HepG2 (cell line): ENCODE results near the gene AMZ2. TPM values are rescaled to one million over a fixed set of nuclear protein-coding genes. Genes with fewer than 3 reads are reported as not detected.

Source experiments
- ADNP ChIP-seq: sonication (generic); formaldehyde crosslinking; IDR thresholded peaks from 2 replicates; pipeline ENCODE4 v1.4.0; 2020; ENCODE audit warnings: missing genetic modification reagents
- ARID2 ChIP-seq: sonication (generic); formaldehyde crosslinking; IDR thresholded peaks from 2 replicates; pipeline ENCODE4 v1.8.1; 2022; ENCODE audit warnings: mild to moderate bottlenecking, missing genetic modification reagents, borderline replicate concordance
- BRD4 ChIP-seq: sonication (generic); formaldehyde crosslinking; IDR thresholded peaks from 2 replicates; pipeline ENCODE4 v1.4.0; 2020; ENCODE audit warnings: missing genetic modification reagents
- CBX1 ChIP-seq: IDR thresholded peaks from one replicate; pipeline ENCODE4 v1.6.1; 2016; ENCODE audit warnings: antibody characterized with exemption, low read depth
- FOXP1 ChIP-seq, 2 experiments: fragments of 450-650 bp in 1 of 2; IDR thresholded peaks; 2 replicates each; pipeline ENCODE4 v1.6.1; 2017 to 2018; ENCODE audit warnings: antibody characterized with exemption in 1 of 2
- HNRNPL ChIP-seq: fragments of 200-400 bp; formaldehyde crosslinking; IDR thresholded peaks from 2 replicates; pipeline ENCODE4 v1.6.1; 2017; ENCODE audit warnings: mild to moderate bottlenecking, low read depth, low read length
- LBX2 ChIP-seq: sonication (generic); formaldehyde crosslinking; IDR thresholded peaks from 2 replicates; pipeline ENCODE4 v1.5.0; 2020; ENCODE audit warnings: missing genetic modification reagents, mild to moderate bottlenecking, borderline replicate concordance
- NR2C2 ChIP-seq: sonication (generic); formaldehyde crosslinking; IDR thresholded peaks from 2 replicates; pipeline ENCODE4 v1.4.0; 2020; ENCODE audit warnings: missing genetic modification reagents, mild to moderate bottlenecking, moderate library complexity, borderline replicate concordance
- NR2F1 ChIP-seq, 2 experiments: fragments of 450-650 bp in 1 of 2; formaldehyde crosslinking in 1 of 2; IDR thresholded peaks; 2 replicates each; pipeline versions ENCODE4 v1.5.0 to v1.6.1; 2016 to 2020; ENCODE audit warnings: mild to moderate bottlenecking in 1 of 2, missing compliant biosample characterization in 1 of 2, missing genetic modification reagents in 1 of 2, moderate library complexity in 1 of 2
- PRMT3 ChIP-seq: sonication (generic); formaldehyde crosslinking; IDR thresholded peaks from 2 replicates; pipeline ENCODE4 v1.8.1; 2022; ENCODE audit warnings: low read depth, mild to moderate bottlenecking, moderate library complexity, missing genetic modification reagents, borderline replicate concordance
- RORA ChIP-seq: sonication (generic); formaldehyde crosslinking; IDR thresholded peaks from 2 replicates; pipeline ENCODE4 v1.5.0; 2020; ENCODE audit warnings: mild to moderate bottlenecking, missing genetic modification reagents, moderate library complexity
- SRF ChIP-seq: IDR thresholded peaks from 2 replicates; pipeline ENCODE4 v1.6.1; 2011; ENCODE audit warnings: mild to moderate bottlenecking, low read depth, low read length, moderate library complexity
- SRSF1 ChIP-seq: fragments of 200-400 bp; formaldehyde crosslinking; optimal IDR thresholded peaks from 2 replicates; pipeline ENCODE3; 2017; ENCODE audit warnings: mild to moderate bottlenecking, low read depth, low read length, moderate library complexity
- TFDP2 ChIP-seq: sonication (generic); formaldehyde crosslinking; IDR thresholded peaks from 2 replicates; pipeline ENCODE4 v1.4.0; 2020; ENCODE audit warnings: missing genetic modification reagents
- TRIM24 ChIP-seq: sonication (generic); formaldehyde crosslinking; IDR thresholded peaks from 2 replicates; pipeline ENCODE4 v1.8.0; 2022; ENCODE audit warnings: mild to moderate bottlenecking, missing genetic modification reagents
- ZBTB26 ChIP-seq: IDR thresholded peaks from 2 replicates; pipeline ENCODE4 v1.6.1; 2016; ENCODE audit warnings: missing compliant biosample characterization, missing genetic modification reagents, borderline replicate concordance
- ZFP82 ChIP-seq: sonication (generic); formaldehyde crosslinking; IDR thresholded peaks from 2 replicates; pipeline ENCODE4 v1.5.1; 2020; ENCODE audit warnings: mild to moderate bottlenecking, missing genetic modification reagents, borderline replicate concordance
- ZKSCAN1 ChIP-seq: fragments of 150-350 bp; IDR thresholded peaks from 2 replicates; pipeline ENCODE4 v1.6.1; 2014; ENCODE audit warnings: low read length
- ZMAT3 ChIP-seq: sonication (generic); formaldehyde crosslinking; conservative IDR thresholded peaks from 2 replicates; pipeline ENCODE4 v1.7.0; 2021; ENCODE audit warnings: missing genetic modification reagents
- ZNF441 ChIP-seq: sonication (generic); formaldehyde crosslinking; IDR thresholded peaks from 2 replicates; pipeline ENCODE4 v1.7.0; 2021; ENCODE audit warnings: missing genetic modification reagents, borderline replicate concordance
- ZNF576 ChIP-seq: sonication (generic); formaldehyde crosslinking; IDR thresholded peaks from 2 replicates; pipeline ENCODE4 v1.4.0; 2020; ENCODE audit warnings: mild to moderate bottlenecking, missing genetic modification reagents
- ZNF720 ChIP-seq: sonication (generic); formaldehyde crosslinking; IDR thresholded peaks from 2 replicates; pipeline ENCODE4 v1.4.0; 2020; ENCODE audit warnings: missing genetic modification reagents
- ZSCAN12 ChIP-seq: sonication (generic); formaldehyde crosslinking; IDR thresholded peaks from 2 replicates; pipeline ENCODE4 v1.9.0; 2021; ENCODE audit warnings: mild to moderate bottlenecking, missing genetic modification reagents
- polyA plus RNA-seq, 8 experiments: library from polyadenylated mRNA; depleted of rRNA in 3 of 8; stranded (reverse) in 7 of 8; unstranded in 1 of 8; fragments of >200 nt; fragmentation: Illumina TruSeq in 4 of 8; extraction: Trizol in 4 of 8; gene quantifications; 2 replicates each; pipeline versions ENCODE4 v1.2.1 to v1.2.3, GENCODE V29; 2011 to 2016; ENCODE audit warnings: low read depth in 4 of 8, missing spikeins in 1 of 8, mixed read lengths in 1 of 8; ENCODE audit not compliant: insufficient read depth in 1 of 8
- total RNA-seq, 5 experiments: library from RNA; depleted of rRNA; stranded (reverse); fragments of >200 nt; fragmentation: Illumina TruSeq; extraction: Trizol; gene quantifications; 2 replicates each; pipeline ENCODE4 v1.2.3, GENCODE V29; 2016; ENCODE audit warnings: low read depth in 1 of 5
- TF ChIP-seq, protein P1 (sequence below), 2 experiments: IDR thresholded peaks; 2 replicates each; pipeline ENCODE4 v1.6.1; 2011 to 2012; ENCODE audit warnings: low read length in 2 of 2, borderline replicate concordance in 1 of 2, low read depth in 1 of 2, mild to moderate bottlenecking in 1 of 2, moderate library complexity in 1 of 2

AMZ2 gene
- total and polyA plus RNA-seq, 2 of the 13 experiments (the other 11 are each of a cell fraction or from before 2014, with no cell fraction given): 86.9 to 90.2 TPM

DNA sequence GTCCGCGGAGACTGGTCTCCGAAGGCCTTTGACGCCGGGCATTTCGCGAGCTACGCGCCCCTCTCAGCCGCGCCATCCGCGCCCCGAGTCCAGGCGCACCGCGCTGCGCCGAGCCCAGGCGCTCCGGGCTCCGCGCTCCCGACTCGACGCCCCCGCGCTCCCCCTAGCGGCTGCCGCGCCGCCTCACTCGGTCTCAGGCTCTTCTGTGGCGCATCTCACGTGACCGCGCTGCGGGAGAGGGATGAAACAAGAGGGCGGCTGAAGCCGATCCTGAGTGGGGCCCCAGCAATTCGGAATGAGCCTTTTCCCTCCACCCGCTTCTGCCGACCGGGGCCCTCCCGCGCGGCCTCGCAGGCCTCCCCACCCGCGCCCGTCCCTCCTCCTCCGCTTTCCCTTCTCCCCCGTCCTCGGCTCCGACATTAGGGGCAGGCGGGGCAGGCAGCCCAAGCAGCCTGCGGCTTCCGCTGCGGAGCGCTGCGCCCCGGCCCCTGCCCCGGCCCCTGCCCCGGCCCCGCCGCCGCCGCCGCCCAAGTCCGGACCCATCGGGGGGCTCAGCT is 42.5 kb upstream of the AMZ2 start (continued):
- no peak for TF ChIP-seq SRF
- peak; percentile 89; the same call in 1 of the 2 replicates for TF ChIP-seq ADNP (CRISPR knock-in tag)
- no peak for TF ChIP-seq PRMT3 (CRISPR knock-in tag)
- peak; percentile 24; the same call in 1 of the 2 replicates for TF ChIP-seq ZBTB26 (CRISPR knock-in tag)
- peak; percentile 89; the same call in 1 of the 2 replicates for TF ChIP-seq ZNF441 (CRISPR knock-in tag)
- TF ChIP-seq SRSF1: peak; percentile 39
- TF ChIP-seq HNRNPL: 0 out of 2 replicates have a peak, but pooled peaks have one; percentile 13
- TF ChIP-seq LBX2 (CRISPR knock-in tag): 0 out of 2 replicates have a peak, but pooled peaks have one; percentile 43
- peak; percentile 64; the same call in 1 of the 2 replicates for TF ChIP-seq BRD4 (CRISPR knock-in tag)
- TF ChIP-seq NR2C2 (CRISPR knock-in tag): no peak
- no peak for TF ChIP-seq TRIM24
- TF ChIP-seq, protein P1, sequence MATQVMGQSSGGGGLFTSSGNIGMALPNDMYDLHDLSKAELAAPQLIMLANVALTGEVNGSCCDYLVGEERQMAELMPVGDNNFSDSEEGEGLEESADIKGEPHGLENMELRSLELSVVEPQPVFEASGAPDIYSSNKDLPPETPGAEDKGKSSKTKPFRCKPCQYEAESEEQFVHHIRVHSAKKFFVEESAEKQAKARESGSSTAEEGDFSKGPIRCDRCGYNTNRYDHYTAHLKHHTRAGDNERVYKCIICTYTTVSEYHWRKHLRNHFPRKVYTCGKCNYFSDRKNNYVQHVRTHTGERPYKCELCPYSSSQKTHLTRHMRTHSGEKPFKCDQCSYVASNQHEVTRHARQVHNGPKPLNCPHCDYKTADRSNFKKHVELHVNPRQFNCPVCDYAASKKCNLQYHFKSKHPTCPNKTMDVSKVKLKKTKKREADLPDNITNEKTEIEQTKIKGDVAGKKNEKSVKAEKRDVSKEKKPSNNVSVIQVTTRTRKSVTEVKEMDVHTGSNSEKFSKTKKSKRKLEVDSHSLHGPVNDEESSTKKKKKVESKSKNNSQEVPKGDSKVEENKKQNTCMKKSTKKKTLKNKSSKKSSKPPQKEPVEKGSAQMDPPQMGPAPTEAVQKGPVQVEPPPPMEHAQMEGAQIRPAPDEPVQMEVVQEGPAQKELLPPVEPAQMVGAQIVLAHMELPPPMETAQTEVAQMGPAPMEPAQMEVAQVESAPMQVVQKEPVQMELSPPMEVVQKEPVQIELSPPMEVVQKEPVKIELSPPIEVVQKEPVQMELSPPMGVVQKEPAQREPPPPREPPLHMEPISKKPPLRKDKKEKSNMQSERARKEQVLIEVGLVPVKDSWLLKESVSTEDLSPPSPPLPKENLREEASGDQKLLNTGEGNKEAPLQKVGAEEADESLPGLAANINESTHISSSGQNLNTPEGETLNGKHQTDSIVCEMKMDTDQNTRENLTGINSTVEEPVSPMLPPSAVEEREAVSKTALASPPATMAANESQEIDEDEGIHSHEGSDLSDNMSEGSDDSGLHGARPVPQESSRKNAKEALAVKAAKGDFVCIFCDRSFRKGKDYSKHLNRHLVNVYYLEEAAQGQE (IDR thresholded peaks at IDR 0.05; ENCODE audit: borderline replicate concordance in 1 of 2, low read depth in 1 of 2, low read length in 2 of 2): 0 out of 4 replicates have a peak, but pooled peaks of 1 of the 2 experiments have one; percentile 23
- 0 out of 2 replicates have a peak, but pooled peaks have one; percentile 72 for TF ChIP-seq ZMAT3 (CRISPR knock-in tag)
- TF ChIP-seq ZKSCAN1: no peak
- TF ChIP-seq ARID2 (CRISPR knock-in tag): no peak
- TF ChIP-seq ZSCAN12 (CRISPR knock-in tag): peak; percentile 20; the same call in 1 of the 2 replicates
- no peak for TF ChIP-seq FOXP1 (IDR thresholded peaks at IDR 0.05)
- no peak for TF ChIP-seq FOXP1 (CRISPR knock-in tag; IDR thresholded peaks at IDR 0.05)
- TF ChIP-seq RORA: no peak
- TF ChIP-seq CBX1: peak; percentile 85
- no peak for TF ChIP-seq NR2F1 (CRISPR knock-in tag; IDR thresholded peaks at IDR 0.05)
- peak; percentile 83 for TF ChIP-seq TFDP2 (CRISPR knock-in tag)
- no peak for TF ChIP-seq ZNF576 (CRISPR knock-in tag)
- TF ChIP-seq ZFP82 (CRISPR knock-in tag): no peak
- no peak for TF ChIP-seq ZNF720
